NK-92 treated with Interleukin-12 subunit alpha and Interleukin-12 subunit beta, amount 100 ng/mL, for 24 hours (cell line): ENCODE measurements around the gene MMP19.
"Not testable (repeated sequence)": the region's sequence is repeated elsewhere in the genome, so short reads cannot be mapped to it uniquely, and the experiment has no call there.

Experiments used
- DNase-seq: peaks from one replicate; lab custom pipeline; 2025; lab: John Stamatoyannopoulos, UW

The MMP19 gene

DNA sequence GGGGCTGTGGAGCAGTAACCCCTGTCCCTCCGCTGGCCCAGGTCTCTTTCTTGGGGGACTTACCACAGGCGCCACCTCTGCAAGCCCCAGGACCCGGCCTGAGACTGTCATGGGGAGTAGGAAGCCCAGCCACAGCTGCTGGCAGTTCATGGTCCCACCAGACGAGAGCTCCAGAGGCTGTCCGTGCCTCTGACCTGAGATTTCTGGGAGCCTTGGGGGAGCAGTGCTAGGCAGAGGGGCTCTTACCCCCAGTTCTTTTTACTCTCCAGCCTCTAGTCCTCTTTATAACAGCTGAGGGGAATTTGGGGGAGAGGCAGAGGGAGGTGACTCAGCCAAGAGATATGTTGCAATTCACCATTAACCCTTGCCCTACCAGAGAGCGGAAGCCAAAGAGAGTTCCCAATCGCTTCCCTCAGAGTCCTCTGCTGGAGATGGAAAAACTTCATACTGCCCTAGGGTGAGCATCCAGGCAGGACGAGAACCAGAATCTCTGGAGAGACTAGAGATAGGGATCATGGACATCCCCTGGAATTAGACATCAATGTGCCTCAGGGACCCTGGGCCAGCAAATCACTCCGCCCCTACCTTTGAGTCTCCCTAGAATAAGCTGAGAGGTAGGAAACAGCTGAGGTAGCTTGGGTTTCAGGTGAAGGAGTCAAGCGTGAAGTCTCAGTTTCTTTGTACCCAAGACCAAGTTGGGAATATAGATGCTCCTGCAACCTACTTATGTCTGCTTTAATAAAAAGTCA lies at the start of gene MMP19:
Gene MMP19, minus strand, starts transcription at position 256 of the 749 bp plus-strand sequence. Its CDS starts 106 bp downstream, at position 150.
- no peak for DNase-seq

DNA sequence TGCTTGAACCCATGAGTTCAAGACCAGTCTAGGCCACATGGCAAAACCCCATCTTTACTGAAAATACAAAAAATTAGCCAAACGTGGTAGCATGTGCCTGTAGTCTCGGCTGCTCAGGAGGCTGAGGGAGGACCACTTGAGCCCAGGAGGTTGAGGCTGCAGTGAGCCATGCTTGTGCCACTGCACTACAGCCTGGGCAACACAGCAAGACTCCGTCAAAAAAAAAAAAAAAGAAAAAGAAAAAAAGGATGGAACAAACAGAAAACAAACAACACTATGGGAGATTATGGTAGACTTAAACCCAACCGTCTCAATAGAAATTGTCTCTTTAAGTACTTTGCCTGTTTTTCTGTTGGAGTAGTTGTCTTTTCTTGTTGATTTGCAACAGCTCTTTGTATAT lies 48.6 kb upstream of the MMP19 start:
- DNase-seq: no peak

- no peak for DNase-seq
These were observed 42.4 kb upstream of the MMP19 start for GRCh38 chr12:55885113-55885512.

- DNase-seq: no peak
These were observed 35.1 kb upstream of the MMP19 start for GRCh38 chr12:55877824-55878223.

GRCh38 chr12:55875704-55876467 lies 33.1 kb upstream of the MMP19 start:
- no peak for DNase-seq

GRCh38 chr12:55874443-55874842 lies 31.7 kb upstream of the MMP19 start:
- DNase-seq: no peak

DNA sequence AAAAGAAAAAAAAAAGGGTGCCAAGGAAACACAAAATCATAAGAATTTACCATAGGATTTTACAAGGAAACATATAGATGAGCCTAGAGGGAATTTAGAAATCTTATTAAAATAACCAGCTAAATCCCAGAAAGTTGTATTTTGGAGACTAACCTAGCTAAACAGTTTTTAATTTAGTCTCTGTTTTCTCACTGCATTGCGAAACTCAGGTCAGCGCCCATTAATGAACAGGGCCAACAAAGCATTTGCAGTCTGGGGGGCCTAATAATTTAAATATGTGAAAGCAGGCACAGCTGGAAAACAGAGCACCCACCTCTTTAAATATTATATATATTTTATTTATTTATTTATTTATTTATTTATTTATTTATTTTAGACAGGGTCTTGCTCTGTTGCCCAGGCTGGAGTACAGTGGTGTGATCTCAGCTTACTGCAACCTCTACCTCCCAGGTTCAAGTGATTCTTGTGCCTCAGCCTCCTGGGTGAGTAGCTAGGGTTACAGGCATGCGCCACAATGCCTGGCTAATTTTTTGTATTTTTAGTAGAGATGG lies 23.8 kb upstream of the MMP19 start:
- not testable (repeated sequence) for DNase-seq

DNA sequence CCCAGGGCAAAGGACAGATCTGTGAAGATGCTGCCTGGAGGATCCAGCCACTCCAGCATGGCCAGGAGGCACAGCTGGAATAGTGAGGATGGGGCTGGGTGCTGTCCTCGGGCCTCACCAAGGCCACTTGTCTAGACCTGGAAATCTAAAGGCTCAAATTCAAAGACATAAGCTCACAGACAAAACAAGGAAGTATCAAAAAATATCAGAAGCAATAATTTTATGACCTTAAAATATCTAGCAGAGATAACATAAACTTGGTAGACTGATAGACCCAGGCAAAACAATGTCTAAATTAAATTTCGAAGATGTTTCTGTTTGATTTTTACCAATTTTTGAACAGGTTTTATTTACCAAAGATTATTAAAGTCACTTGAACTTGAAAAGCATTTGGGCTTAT lies 22.6 kb upstream of the MMP19 start:
- DNase-seq: no peak

DNA sequence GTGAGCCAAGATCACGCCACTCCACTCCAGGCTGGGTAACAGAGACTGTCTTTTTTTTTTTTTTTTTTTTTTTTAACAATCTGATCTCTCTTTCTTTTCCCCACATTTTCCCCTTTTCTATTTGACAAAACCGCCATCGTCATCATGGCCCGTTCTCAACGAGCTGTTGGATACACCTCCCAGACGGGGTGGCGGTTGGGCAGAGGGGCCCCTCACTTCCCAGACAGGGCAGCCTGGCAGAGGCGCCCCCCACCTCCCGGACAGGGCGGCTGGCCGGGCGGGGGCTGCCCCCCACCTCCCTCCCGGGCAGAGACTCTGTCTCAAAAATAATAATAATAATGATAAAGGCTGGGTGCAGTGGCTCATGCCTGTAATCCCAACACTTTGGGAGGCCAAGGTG lies 20.2 kb upstream of the MMP19 start:
- DNase-seq: not testable (repeated sequence)

DNA sequence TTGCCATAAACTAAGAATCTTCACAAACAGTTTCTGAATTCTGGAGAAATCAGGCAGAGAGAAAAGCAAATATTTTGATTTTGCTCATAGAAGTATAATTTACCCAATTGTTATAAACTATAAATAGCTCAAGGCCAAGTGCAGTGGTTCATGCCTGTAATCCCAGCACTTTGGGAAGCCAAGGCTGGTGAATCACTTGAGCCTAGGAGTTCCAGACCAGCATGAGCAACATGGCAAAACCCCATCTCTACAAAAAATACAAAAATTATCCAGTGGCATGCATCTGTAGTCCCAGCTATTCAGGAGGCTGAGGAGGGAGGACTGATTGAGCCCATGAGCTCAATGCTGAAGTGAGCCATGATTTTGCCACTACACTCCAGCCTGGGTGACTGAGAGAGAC lies 19.6 kb upstream of the MMP19 start:
- no peak for DNase-seq

GRCh38 chr12:55861871-55862270 lies 19.1 kb upstream of the MMP19 start:
- DNase-seq: no peak

GRCh38 chr12:55861396-55861795 lies 18.7 kb upstream of the MMP19 start:
- no peak for DNase-seq

DNA sequence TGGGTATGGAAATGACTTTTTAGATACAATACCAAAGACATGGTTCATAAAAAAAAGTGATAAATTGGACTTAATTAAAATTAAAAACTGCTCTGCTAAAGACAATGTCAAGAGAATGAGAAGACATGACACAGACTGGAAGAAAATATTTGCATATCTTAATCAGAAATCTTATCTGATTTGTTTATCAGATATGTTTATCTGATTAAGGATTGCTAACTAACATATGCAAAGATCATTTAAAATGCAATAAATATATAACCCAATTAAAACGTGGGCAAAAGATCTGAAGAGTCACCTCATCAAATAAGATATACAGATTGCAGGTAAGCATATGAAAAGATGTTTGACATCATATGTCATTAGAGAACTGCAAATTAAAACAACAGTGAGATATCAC lies 10.0 kb upstream of the MMP19 start:
- no peak for DNase-seq

DNA sequence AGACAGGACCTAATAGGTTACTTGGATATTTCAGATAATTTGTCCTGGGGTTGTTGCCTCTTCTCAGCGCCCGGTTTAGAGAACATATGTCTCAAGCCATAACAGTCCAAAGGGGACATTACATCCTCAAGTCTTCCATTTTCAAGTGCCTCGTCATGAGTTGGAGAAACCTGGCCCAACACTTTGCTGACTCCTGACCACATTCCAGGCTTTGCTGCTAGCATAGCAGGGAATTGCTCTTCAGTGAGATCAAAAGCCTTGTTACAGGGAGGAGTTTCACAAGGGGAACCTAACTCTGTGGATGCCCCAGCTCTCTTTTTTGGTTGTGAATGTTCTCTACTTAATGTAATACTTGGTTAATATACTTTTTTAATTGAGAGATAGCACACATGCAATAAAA lies 8.2 kb upstream of the MMP19 start:
- no peak for DNase-seq

GRCh38 chr12:55850401-55850800 lies 7.7 kb upstream of the MMP19 start:
- no peak for DNase-seq

DNA sequence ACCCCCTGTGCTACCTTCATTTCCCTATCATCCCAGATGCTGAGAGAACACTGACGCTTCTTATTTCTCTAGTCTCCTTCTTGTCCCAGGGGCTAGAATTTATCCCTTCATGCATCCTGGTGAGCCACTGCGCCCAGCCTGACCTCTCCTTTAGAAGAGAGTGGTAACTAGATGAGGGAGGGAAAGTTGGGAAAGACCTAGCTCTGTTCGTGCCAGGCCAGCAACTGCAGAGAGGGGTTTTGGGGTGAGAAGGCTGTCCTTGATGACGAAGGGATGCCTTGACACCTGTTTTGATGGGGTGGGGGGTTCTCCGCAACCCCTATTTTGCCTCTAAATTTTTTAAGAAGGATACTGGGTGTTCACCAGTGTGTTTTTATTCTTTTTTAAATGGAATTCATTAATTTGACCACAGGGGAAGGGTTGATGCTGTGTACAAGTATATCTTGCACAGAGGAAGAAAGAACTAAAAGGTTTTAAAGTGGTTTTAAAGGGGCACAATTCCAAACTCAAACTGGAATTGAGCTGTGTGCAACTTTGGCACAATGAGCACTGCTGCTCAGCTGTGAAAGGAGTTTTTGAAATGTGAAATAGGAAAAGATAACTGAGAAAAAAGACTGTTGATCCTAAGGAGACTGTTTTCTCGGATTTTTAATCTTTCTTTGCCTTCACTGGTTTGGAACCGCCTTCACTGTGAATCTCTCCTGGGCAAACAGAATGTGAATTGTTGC lies 7.0 kb upstream of the MMP19 start:
- no peak for DNase-seq

- no peak for DNase-seq
These were observed 5.0 kb upstream of the MMP19 start for GRCh38 chr12:55847603-55848291.

DNA sequence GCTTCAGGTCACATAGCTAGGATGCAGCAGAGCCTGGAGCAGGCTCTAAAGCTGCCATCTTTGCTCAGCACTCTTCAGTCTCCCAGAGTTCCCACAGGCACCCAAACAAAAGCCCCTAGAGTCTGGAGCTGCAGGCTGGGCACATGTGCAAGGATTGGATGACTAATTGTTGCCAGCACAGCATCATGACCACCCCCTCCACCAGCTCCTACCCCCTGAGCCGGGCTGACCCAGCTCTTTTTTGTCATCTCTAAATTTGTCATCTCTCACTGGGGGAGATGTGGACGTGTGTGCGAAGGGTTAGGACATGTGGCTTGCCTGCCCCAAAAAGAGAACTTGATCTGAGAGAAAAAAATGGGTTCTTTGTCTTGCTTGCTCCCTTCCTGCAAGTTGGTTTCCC lies 4.3 kb upstream of the MMP19 start:
- DNase-seq: no peak

DNA sequence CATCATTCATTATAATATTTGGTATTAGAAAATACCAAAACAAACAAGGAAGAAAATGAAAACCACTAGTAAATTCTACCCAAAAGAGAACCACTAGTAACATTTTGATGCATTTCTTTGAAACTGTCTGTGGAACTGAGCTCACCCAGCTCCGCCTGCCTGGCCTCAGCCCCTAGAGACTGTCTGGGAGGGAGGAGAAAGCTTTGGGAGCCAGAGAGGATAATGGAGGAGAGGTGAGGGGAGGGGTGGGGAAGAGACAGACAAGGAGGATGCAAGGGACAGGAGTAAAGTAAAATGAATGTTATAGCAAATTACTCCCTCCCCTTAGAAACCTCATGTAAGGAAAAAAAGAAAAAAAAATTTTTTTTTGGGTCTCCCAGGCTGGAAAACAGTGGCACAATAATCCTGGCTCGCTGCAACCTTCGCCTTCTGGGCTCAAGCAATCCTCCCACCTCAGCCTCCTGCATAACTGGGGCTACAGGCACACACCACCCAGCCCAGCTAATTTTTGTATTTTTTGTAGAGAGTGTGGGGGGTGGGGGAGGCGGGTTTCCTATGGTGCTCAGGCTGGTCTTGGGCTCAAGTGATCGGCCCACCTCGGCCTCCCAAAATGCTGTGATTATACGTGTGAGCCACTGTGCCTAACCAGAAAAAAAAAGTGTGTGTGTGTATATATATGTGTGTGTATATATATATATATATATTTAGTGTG lies 3.2 kb upstream of the MMP19 start:
- DNase-seq: no peak

DNA sequence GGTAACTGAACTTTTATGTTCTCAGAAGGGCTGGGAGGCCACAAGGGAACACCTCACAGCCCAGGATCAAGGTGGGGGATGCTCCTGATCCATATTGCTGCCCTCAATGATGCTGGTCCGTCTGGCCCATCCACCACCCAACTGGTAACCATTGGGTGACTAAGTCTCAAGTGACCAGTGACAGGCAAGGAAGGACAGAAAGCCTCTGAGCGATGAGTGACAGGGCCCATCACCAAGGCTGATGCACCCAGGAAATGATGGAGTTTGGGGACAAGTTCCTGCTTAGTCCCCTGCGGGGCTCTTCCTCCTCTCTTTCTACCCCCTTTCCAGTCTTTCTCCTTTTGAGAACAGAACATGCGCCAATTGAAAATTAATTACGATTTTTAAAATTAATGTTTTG lies 2.6 kb upstream of the MMP19 start:
- DNase-seq: no peak

DNA sequence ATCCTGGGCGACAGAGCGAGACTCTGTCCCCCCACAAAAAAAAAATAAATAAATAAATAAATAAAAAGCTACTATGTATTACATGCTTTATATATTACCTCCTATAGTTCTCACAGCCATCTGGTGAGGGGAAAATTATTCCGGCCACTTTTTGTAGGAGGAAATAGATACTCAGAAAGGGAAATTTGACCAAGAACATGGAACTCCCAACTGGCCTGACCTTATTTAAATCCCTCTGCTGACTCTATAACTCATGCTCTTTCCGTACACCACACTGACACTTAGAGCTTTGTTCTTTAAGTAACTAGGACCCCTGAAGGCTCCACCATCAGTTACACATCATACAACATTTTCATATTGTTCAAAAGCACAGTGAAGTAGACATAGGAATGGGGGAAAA lies 2.2 kb upstream of the MMP19 start:
- DNase-seq: no peak
